PC-9 (cell line): ENCODE data around the gene TMEM87A. TPM values are rescaled to one million over a fixed set of nuclear protein-coding genes. Genes with fewer than 3 reads are reported as not detected.

Source experiments
- BruUV-seq: library from RNA; stranded (reverse); fragments of 400-500 nt; replicated peaks from 2 replicates; lab custom pipeline; 2021; lab: Mats Ljungman, UMichigan
- CTCF ChIA-PET: fragments of 300-600 bp; sonication (Branson Sonifier 250); formaldehyde crosslinking; loops from one replicate; lab custom pipeline; 2022; ENCODE audit warnings: antibody characterized with exemption; lab: Charles Lee
- POLR2A ChIA-PET: fragments of 300-600 bp; sonication (Branson Sonifier 250); formaldehyde crosslinking; loops from one replicate; lab custom pipeline; 2022; ENCODE audit warnings: antibody characterized with exemption; ENCODE audit not compliant: unreplicated experiment; lab: Charles Lee
- DNase-seq, 2 experiments: peaks; one replicate each; pipeline versions ENCODE4 v3.0.0 to v3.0.0-alpha.2; 2015 to 2022; ENCODE audit warnings: mixed read lengths in 1 of 2
- H2AFZ ChIP-seq: fragments of 200-600 bp; sonication (generic); 2 replicates; pipeline ENCODE4 v1.8.1; 2017; ENCODE audit warnings: antibody characterized with exemption
- H3F3A ChIP-seq: fragments of 200-600 bp; sonication (generic); 2 replicates; pipeline ENCODE4 v1.8.1; 2017; ENCODE audit warnings: antibody characterized with exemption, mild to moderate bottlenecking, low read depth; ENCODE audit not compliant: insufficient read depth
- H3K27ac ChIP-seq: fragments of 200-600 bp; sonication (generic); 2 replicates; pipeline ENCODE4 v1.6.1; 2016; ENCODE audit warnings: mixed run types
- H3K27me3 ChIP-seq: fragments of 200-600 bp; sonication (generic); 2 replicates; pipeline ENCODE4 v1.6.1; 2016; ENCODE audit warnings: low read depth, mixed run types; ENCODE audit not compliant: insufficient read depth
- H3K36me3 ChIP-seq: fragments of 200-600 bp; sonication (generic); 2 replicates; pipeline ENCODE4 v1.6.1; 2016; ENCODE audit warnings: low read depth, mixed run types
- H3K4me1 ChIP-seq: fragments of 200-600 bp; sonication (generic); replicated peaks from 2 replicates; pipeline ENCODE4 v1.6.1; 2016; ENCODE audit warnings: mixed run types; ENCODE audit not compliant: insufficient read depth
- H3K4me2 ChIP-seq: fragments of 200-600 bp; sonication (generic); 2 replicates; pipeline ENCODE4 v1.6.1; 2017; ENCODE audit warnings: mixed run types
- H3K4me3 ChIP-seq: fragments of 200-600 bp; sonication (generic); 2 replicates; pipeline ENCODE4 v1.6.1; 2016; ENCODE audit warnings: mixed run types
- H3K79me2 ChIP-seq: fragments of 200-600 bp; sonication (generic); 2 replicates; pipeline ENCODE4 v1.6.1; 2017; ENCODE audit warnings: low read depth, mixed run types
- H3K9me2 ChIP-seq: fragments of 200-600 bp; sonication (generic); 2 replicates; pipeline ENCODE4 v1.8.1; 2017; ENCODE audit warnings: mild to moderate bottlenecking; ENCODE audit not compliant: insufficient read depth
- H3K9me3 ChIP-seq: fragments of 200-600 bp; sonication (generic); 2 replicates; pipeline ENCODE4 v1.8.1; 2016; ENCODE audit warnings: low read depth; ENCODE audit not compliant: insufficient read depth
- H4K20me1 ChIP-seq: fragments of 200-600 bp; sonication (generic); 2 replicates; pipeline ENCODE4 v1.8.1; 2017; ENCODE audit not compliant: insufficient read depth
- EZH2 ChIP-seq: fragments of 200-600 bp; sonication (generic); IDR thresholded peaks from 2 replicates; pipeline ENCODE4 v1.8.0; 2017; ENCODE audit warnings: antibody characterized with exemption, low read depth
- intact Hi-C: fragments of 100-400 bp; cut with micrococcal nuclease; formaldehyde crosslinking; loops from one replicate; pipeline ENCODE4 v1.10.0; 2022; ENCODE audit not compliant: unreplicated experiment
- total RNA-seq: library from RNA; stranded (reverse); gene quantifications from 2 replicates; pipeline ENCODE4 v1.2.3, GENCODE V29; 2021
- TF ChIP-seq, protein P1 (sequence below): fragments of 200-600 bp; sonication (generic); conservative IDR thresholded peaks from 2 replicates; pipeline ENCODE4 v1.6.1; 2017; ENCODE audit warnings: mixed run types, antibody characterized with exemption, mild to moderate bottlenecking, moderate library complexity

TMEM87A gene
- total RNA-seq, 1 experiment from 2014 or later, result 45.1 TPM

GRCh38 chr15:42239528-42240182 lies 33.6 kb downstream of the TMEM87A start:
- no peak overlapping the region for H3K27ac ChIP-seq
- ChIA-PET CTCF (no interaction called here), POLR2A (no interaction called here)
- DNase-seq, result no peak
- H3K4me3 ChIP-seq, result no peak overlapping the region
- no peaks in the 10 kb centered on the region for H3K79me2 ChIP-seq
- no peaks in the 10 kb centered on the region for H3F3A ChIP-seq
- no peaks in the 10 kb centered on the region for H3K27me3 ChIP-seq
- no peaks in the 10 kb centered on the region for H3K4me1 ChIP-seq
- H2AFZ ChIP-seq, result no peak overlapping the region
- no peak for TF ChIP-seq EZH2
- TF ChIP-seq, protein P1, sequence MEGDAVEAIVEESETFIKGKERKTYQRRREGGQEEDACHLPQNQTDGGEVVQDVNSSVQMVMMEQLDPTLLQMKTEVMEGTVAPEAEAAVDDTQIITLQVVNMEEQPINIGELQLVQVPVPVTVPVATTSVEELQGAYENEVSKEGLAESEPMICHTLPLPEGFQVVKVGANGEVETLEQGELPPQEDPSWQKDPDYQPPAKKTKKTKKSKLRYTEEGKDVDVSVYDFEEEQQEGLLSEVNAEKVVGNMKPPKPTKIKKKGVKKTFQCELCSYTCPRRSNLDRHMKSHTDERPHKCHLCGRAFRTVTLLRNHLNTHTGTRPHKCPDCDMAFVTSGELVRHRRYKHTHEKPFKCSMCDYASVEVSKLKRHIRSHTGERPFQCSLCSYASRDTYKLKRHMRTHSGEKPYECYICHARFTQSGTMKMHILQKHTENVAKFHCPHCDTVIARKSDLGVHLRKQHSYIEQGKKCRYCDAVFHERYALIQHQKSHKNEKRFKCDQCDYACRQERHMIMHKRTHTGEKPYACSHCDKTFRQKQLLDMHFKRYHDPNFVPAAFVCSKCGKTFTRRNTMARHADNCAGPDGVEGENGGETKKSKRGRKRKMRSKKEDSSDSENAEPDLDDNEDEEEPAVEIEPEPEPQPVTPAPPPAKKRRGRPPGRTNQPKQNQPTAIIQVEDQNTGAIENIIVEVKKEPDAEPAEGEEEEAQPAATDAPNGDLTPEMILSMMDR, result no peak
- intact Hi-C loops, result no loop called here
- no peaks in the 10 kb centered on the region for H3K9me3 ChIP-seq
- H4K20me1 ChIP-seq, result no peaks in the 10 kb centered on the region
- BruUV-seq, result no TSS peak
- H3K4me2 ChIP-seq, result no peak overlapping the region
- 0 out of 2 replicates have a peak, but pooled peaks cover 5% of the 10 kb centered on the region for H3K36me3 ChIP-seq
- H3K9me2 ChIP-seq, result no peaks in the 10 kb centered on the region

DNA sequence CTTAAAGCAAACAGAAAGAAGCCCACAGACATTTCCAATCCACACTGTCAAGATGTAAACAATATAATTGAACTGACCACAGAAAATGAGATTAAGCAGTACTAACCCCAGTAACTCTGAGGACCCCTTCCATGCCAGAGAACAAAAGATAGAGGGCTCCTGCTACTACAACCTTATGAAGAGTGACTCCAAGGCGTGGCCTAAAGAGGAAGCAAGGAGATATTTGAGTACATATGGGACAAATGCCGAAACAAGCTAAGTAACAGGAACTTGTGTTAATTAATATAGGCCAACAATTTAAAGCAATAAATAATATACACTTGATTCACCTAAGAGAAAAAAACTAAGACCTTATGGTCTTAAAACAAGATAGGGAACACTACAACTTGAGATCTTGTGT lies 40.1 kb downstream of the TMEM87A start:
- no peak for DNase-seq
- ChIA-PET CTCF (no interaction called here), POLR2A (interaction anchor here (0.7 kb wide), 1 partner anchor 597 kb away, joined by 5 read pairs; no protein-coding TSS in a partner anchor)
- Histone ChIP-seq H4K20me1 (no peaks in the 10 kb centered on the region), H3K4me3 (no peak overlapping the region), H3K4me1 (no peaks in the 10 kb centered on the region), H2AFZ (no peak overlapping the region), H3K79me2 (no peaks in the 10 kb centered on the region), H3K4me2 (no peak overlapping the region), H3F3A (no peaks in the 10 kb centered on the region), H3K9me3 (no peaks in the 10 kb centered on the region), H3K27me3 (no peaks in the 10 kb centered on the region), H3K36me3 (peaks cover 16% of the 10 kb centered on the region; the same call in 1 of the 2 replicates), H3K9me2 (no peaks in the 10 kb centered on the region), H3K27ac (no peak overlapping the region)
- no TSS peak for BruUV-seq
- intact Hi-C loops, result no loop called here
- TF ChIP-seq, protein P1, result no peak
- no peak for TF ChIP-seq EZH2

DNA sequence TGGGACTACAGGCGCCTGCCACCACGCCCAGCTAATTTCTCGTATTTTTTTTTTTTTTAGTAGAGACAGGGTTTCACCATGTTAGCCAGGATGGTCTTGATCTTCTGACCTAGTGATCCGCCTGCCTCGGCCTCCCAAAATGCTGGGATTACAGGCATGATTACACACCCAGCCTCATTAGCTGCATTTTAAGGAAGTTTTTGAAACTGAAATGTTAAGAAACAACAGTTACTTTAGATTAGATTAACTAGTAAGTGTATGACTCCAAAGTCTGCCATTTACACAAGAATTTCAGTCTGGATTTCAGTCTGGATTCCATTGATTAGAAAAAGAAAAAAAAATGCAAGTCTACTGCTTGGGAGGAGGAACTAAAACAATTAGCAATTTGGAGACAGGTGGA lies 40.6 kb downstream of the TMEM87A start:
- no peak overlapping the region for H3K27ac ChIP-seq
- H3F3A ChIP-seq, result no peaks in the 10 kb centered on the region
- no peaks in the 10 kb centered on the region for H4K20me1 ChIP-seq
- TF ChIP-seq, protein P1, result no peak
- TF ChIP-seq EZH2, result no peak
- H3K27me3 ChIP-seq, result no peaks in the 10 kb centered on the region
- peaks cover 17% of the 10 kb centered on the region; the same call in 1 of the 2 replicates for H3K36me3 ChIP-seq
- H3K9me3 ChIP-seq, result no peaks in the 10 kb centered on the region
- intact Hi-C loops, result no loop called here
- H3K4me1 ChIP-seq, result no peaks in the 10 kb centered on the region
- no peaks in the 10 kb centered on the region for H3K9me2 ChIP-seq
- no peak for DNase-seq
- H3K4me3 ChIP-seq, result no peak overlapping the region
- POLR2A ChIA-PET, result interaction anchor here (0.7 kb wide), 1 partner anchor 597 kb away, joined by 5 read pairs; no protein-coding TSS in a partner anchor
- BruUV-seq, result no TSS peak
- CTCF ChIA-PET, result no interaction called here
- no peak overlapping the region for H3K4me2 ChIP-seq
- H2AFZ ChIP-seq, result no peak overlapping the region
- H3K79me2 ChIP-seq, result no peaks in the 10 kb centered on the region
